Suppressor macrophage treated with lipopolysaccharide for 4 hours (primary cell): Measurements from ENCODE around the gene CMKLR1.

Experiments used
- DNase-seq: peaks from one replicate; pipeline ENCODE4 v3.0.0-alpha.2; 2020

The CMKLR1 gene

GRCh38 chr12:108360487-108360886 lies 21.4 kb upstream of the CMKLR1 start:
- peak; percentile 49 for DNase-seq

DNA sequence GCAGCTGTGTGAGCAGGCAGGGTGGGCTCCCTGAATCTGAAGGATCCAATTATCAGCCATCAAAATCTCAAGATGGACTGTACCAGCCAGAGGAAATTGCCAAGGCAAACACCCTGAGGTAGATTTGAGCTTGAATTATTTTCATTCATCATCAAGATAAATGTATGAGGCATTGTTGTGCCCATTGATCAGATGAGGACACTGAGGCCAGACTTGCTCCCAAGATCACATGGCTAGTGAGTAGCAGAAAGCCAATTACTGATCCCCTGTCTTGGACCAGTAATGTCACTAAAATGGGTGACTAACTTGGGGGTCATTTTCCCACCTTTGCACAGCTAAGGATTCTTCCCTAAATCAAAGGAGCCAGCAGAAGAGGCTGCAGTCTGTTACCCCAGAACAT lies 20.9 kb upstream of the CMKLR1 start:
- no peak for DNase-seq

DNA sequence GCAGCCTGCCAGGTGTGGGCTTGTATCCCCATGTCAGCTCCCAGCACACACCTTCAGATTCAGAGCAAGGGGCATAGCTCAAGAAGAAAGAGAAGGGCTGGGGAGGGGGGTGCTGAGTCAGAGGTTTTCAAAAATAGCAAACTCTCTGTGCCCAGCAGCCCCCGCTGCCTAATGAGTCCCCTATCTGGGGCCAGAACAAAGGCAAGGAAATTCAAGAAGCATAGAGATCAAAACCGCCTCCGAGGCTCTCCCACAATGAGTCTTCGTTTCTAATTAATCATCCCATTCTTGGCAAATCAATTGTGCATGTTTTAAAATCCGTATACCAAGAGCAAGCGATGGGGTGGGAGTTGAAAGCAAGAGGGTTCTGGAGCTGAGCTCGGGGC lies 19.5 kb upstream of the CMKLR1 start:
- DNase-seq: no peak

GRCh38 chr12:108357834-108358579 lies 18.9 kb upstream of the CMKLR1 start:
- no peak for DNase-seq

DNA sequence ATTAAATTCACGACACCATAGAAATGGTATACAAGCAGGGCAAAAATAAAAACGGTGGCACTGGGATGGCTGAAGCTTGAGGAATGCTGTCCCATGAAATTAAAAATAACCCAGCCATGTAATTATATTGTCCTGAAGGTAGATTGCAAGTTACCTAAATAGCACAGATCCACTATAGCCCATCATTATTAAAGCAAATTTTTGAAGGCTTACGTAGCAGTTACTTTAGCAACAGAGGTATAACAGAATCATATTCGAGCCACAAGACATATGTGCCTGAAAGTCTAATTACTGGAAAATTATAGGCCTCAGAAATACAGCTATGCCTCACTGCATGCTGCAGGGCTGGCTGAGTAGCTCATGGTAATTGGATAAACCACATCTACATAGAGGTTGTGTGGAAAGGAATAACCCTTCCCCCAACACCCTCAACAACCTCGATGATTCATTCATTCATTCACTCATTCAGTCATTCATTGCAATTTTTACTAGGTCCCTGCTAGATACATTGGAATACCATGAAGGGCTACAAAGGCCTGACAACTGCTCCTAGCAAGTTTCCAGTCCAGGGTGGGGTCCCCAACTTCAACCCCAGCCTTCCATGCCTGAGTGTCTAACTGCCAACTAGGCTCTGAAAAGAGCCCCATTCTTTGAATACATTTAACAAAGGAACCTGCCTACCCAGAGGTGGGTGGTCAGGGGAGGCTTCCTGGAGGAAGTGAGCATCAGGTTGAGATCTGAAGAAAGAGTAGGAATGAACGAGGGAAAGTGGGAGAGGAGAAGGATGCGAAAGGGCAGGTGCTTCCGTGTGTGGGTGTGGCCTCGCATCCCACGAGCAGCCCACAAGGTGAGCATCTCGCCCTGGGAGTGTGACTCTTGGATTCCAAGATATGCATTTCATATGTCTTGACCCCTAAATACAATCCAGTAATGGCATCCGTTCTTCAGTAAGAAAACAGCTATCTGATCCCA lies 18.0 kb upstream of the CMKLR1 start:
- DNase-seq: no peak

GRCh38 chr12:108355069-108355468 lies 16.0 kb upstream of the CMKLR1 start:
- DNase-seq: no peak

DNA sequence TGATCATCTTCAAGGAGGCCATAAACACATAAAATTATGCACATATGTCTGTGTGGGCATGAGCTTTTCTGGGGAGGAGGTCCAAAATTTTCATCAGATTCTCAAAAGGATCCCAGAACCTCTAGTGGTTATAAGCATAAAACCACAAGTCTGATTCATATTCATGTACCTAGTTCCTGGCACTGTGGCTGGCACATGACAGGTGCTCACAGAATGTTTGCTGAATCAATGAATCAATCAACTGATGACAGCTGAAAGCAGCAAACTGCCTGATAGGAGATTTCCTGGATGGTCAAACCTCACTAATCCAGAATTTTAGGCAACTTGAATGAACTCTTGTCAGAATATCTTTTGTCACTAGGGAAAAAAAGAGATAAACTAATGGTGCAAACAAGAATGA lies 13.5 kb upstream of the CMKLR1 start:
- DNase-seq: no peak

- DNase-seq: no peak
Measured at GRCh38 chr12:108350511-108350910, 11.4 kb upstream of the CMKLR1 start.

DNA sequence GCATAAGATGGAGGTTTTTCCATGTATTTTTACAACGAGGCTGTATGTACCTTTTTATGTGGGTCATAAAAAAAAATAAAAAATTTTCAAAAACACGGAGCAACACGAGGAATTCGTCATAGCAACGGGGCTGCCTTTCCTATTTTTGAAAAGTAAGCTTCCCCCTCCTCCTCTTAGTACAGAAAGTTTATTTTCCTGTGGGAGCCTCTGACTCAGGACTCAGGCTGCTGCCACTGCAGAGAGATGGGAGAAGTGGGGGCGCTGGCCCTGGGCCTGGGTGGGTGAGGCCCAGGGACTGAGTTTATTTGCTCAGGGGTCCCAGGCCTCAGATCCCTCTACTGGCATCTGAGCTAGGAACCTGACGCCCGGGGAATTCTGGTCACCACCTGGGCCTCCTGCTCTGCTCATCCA lies 10.2 kb upstream of the CMKLR1 start:
- no peak for DNase-seq

GRCh38 chr12:108348842-108349241 lies 9.7 kb upstream of the CMKLR1 start:
- no peak for DNase-seq

DNA sequence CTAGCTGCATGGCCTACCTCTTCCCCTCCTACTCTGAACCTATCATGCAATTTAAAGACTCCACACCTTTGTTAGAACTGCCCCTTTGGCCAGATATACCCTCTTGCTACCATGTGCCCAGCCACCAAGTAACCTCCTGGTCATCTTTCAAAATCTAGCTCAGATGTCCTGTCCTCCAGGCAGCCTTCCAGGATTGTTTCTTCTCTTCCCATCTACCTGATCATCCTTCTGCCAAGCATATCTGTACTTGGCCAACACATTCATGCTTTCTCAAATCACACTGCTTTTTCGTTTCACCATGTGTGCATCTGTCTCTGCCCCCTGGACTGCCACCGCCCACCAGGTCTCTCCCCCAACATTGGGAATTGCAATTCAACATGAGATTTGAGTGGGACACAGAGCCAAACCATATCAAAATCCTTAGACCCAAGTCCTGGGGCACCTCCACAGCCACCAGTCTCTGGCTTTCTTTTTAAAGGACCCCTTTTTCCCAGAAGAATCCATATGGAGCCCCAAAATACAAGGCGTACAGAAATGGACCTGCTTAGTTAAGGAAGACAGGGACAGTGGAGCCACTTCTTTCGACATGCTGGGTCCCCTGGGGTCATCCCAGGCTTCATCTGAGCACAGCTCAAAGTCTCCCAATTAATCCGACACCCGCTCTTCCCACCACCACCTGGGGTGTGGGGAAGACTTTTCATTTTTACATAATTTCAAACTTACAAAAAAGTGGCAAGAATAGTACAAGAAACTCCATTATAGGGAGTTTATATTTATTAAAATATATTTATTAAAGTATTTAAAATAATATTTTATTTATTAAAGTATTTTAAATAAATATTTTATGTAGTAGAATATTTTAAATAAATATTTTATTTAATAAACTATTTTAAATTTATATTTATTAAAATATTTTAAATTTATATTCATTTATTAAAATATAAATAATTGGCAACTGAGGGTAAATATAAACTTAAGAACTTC lies 7.9 kb upstream of the CMKLR1 start:
- DNase-seq: no peak

DNA sequence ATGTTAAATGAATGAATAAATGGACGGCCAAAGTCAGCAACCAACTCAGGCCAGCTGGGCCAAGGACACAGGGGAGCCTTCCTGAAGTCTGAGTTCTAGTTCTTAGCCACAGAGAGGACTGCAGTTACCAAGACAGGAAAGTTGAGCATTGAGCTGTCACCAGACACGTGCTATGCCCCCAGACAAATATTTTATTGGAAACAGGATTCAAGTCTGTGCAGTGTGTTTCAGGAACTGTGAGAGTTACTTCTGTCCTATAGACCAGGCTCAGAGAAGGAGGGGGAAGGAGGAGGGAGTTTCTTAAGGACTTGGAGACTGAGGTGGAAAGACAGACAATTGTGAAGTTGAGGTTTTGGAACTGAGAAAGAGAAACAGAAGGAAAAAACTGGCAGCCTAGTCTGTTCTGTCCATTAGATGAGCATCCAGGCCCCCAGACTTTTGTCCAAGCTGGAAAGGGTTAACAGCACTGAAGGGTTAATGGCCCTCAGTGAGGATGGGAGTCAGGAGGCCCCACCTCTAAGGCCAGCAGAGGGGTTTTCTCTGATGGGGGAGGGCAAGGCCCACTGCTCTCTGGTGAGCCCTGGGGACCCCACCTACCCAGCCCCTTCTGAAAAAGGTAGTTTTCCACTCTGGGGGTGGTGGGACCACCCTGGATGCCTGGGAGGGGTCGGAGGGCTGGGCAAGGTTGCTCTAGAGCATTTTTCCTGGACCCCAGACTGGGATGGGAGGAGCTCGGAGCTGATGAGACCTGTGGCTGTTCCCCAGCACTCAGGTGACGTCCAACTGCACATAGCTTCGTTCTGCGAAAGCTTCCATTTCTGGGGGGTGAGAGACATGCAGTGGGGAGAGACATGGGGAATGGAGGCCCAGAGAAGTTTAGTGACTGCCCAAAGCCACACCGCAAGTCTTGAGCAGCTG lies 6.9 kb upstream of the CMKLR1 start:
- DNase-seq: peak; percentile 43

GRCh38 chr12:108342985-108343384 lies 3.9 kb upstream of the CMKLR1 start:
- no peak for DNase-seq

GRCh38 chr12:108341854-108342847 lies 3.0 kb upstream of the CMKLR1 start:
- DNase-seq: no peak

DNA sequence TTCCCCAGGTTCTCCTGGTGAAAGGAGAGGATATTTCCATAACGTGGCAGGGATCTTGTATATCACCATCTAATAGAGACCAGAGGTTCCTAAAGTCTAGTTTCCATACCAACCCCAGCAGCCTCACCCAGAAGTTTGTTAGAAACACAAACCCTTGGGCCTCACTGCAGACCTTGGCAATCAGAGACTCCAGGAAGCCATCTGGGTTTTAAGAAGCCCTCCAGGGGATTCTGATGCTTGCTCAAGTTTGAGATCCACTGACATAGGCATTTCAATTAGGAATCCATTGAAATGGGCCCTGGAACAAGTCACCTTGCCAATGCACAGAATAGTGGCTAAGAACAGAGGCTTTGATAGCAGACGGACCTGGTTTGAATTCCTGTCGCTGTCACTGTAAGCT lies 2.2 kb upstream of the CMKLR1 start:
- no peak for DNase-seq

GRCh38 chr12:108340037-108340436 lies 926 bp upstream of the CMKLR1 start:
- peak; percentile 22 for DNase-seq

DNA sequence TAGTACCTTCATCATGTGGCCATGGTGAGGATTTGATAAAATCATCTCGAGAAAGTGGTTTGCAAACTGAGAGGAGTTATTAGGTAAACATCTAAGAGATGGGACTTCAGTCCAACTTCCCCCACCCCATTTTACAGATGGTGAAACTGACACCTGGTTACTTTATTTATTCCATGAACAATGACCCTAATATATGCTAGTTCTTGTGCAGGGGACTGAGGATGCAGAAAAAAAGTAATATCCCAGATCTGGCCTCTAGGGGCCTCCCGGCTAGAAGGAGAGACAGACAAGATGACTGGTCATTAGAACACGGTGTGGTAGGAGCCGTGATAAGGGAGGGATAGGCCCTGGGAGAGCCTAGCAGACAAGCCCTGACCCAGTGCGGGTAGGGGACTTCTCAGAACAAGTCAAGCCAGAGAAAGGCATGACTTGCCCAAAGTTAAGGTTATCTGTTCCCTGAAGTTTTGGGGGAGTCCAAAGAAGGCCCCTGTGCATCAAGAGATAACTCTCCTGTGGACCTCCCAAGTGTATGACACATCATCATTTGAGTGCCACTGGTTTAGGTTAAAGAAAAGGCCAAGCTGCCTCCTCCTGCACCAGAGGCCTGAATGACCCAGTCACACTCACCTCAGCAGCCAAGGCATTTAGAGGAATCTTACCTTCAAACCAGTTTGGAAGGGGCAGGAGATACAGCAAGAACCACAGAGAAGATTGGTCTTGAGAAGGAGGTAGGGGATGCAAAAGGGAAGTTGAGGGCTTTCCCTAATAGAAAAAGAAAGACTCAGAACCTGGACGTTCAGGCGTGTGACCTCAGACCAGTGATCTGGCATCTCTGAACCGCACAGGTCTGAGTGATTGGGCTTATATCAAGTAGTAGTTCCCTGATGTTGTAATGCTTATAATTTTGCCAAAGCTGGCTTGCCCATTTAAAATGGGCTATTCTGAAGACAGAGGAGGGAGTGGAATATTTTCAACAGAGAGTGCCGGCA lies 1.6 kb downstream of the CMKLR1 start:
- peak; percentile 82 for DNase-seq

- peak; percentile 92 for DNase-seq
Measured at GRCh38 chr12:108335349-108336119, 3.6 kb downstream of the CMKLR1 start.
